ENCODE results near the gene C16orf87.

The C16orf87 gene

DNA sequence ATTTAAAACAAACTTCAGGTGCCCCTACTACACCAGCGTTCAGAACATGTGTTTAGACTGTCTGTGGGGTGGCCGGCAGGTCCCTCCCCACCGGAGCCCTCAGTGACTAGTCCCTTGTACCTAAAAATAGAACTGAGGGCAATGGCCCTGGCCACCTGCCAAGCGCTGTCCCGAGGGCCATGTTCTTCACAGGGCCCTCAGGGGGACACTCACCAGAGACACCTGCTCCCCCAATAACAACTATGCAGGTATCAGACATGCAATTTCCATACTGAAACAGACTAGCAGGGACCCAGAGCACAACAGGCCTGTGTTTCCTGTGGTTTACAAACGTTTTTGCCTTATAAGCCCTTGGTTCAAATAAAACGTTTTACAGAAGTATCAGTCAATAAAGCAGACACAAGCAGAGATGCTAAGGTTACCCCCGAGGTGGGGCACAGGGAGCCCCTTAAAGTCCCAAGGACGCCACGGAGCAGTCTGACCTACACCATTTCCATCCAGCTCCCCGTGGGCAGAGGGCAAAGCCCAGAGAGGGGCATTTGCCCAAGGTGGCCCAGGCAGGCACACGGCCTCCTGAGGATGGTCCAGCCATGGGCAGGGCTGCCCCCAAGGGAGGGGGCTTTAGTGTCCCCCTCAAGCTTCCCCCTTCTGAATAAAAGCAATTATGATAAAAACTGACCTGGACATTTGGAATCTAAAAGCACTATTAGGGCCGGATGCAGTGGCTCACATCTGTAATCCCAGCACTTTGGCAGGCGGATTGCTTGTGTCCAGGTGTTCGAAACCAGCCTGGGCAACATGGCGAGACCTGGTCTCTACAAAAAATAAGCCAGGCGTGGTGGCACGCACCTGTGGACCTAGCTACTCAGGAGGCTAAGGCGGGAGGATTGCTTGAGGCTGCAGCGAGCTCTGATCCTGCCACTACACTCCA is 81.9 kb downstream of the C16orf87 start:
- DNase-seq = no peak

- no peak for DNase-seq
These were observed 83.0 kb downstream of the C16orf87 start, which contains the start of gene MYLK3 for GRCh38 chr16:46747777-46748651. Gene MYLK3, minus strand, starts transcription at chr16:46748344. Its CDS starts 151 bp downstream, at chr16:46748193.

GRCh38 chr16:46746821-46747776 is 83.9 kb downstream of the C16orf87 start:
- no peak for DNase-seq
